ENCODE results near the gene ABTB1.

The ABTB1 gene

GRCh38 chr3:127714866-127715265 is 42.1 kb downstream of the ABTB1 start:
- H3K27ac ChIP-seq (replicated peaks): no peak overlapping the region
- no peak for DNase-seq (ENCODE audit: low read depth in 1 of 2, low spot score in 1 of 2)
- no peak for TF ChIP-seq POLR2AphosphoS5 (IDR thresholded peaks at IDR 0.05; ENCODE audit: low read depth)
- TF ChIP-seq, protein P1, sequence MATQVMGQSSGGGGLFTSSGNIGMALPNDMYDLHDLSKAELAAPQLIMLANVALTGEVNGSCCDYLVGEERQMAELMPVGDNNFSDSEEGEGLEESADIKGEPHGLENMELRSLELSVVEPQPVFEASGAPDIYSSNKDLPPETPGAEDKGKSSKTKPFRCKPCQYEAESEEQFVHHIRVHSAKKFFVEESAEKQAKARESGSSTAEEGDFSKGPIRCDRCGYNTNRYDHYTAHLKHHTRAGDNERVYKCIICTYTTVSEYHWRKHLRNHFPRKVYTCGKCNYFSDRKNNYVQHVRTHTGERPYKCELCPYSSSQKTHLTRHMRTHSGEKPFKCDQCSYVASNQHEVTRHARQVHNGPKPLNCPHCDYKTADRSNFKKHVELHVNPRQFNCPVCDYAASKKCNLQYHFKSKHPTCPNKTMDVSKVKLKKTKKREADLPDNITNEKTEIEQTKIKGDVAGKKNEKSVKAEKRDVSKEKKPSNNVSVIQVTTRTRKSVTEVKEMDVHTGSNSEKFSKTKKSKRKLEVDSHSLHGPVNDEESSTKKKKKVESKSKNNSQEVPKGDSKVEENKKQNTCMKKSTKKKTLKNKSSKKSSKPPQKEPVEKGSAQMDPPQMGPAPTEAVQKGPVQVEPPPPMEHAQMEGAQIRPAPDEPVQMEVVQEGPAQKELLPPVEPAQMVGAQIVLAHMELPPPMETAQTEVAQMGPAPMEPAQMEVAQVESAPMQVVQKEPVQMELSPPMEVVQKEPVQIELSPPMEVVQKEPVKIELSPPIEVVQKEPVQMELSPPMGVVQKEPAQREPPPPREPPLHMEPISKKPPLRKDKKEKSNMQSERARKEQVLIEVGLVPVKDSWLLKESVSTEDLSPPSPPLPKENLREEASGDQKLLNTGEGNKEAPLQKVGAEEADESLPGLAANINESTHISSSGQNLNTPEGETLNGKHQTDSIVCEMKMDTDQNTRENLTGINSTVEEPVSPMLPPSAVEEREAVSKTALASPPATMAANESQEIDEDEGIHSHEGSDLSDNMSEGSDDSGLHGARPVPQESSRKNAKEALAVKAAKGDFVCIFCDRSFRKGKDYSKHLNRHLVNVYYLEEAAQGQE (IDR thresholded peaks at IDR 0.05; ENCODE audit: insufficient replicate concordance, low read depth): no peak
- TF ChIP-seq, protein P2, sequence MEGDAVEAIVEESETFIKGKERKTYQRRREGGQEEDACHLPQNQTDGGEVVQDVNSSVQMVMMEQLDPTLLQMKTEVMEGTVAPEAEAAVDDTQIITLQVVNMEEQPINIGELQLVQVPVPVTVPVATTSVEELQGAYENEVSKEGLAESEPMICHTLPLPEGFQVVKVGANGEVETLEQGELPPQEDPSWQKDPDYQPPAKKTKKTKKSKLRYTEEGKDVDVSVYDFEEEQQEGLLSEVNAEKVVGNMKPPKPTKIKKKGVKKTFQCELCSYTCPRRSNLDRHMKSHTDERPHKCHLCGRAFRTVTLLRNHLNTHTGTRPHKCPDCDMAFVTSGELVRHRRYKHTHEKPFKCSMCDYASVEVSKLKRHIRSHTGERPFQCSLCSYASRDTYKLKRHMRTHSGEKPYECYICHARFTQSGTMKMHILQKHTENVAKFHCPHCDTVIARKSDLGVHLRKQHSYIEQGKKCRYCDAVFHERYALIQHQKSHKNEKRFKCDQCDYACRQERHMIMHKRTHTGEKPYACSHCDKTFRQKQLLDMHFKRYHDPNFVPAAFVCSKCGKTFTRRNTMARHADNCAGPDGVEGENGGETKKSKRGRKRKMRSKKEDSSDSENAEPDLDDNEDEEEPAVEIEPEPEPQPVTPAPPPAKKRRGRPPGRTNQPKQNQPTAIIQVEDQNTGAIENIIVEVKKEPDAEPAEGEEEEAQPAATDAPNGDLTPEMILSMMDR (IDR thresholded peaks at IDR 0.05; ENCODE audit: insufficient read depth, low read length): no peak
- no peak for TF ChIP-seq GABPA (IDR thresholded peaks at IDR 0.05; ENCODE audit: low read depth)
- TF ChIP-seq SPI1 (IDR thresholded peaks at IDR 0.05; ENCODE audit: borderline replicate concordance, low read depth): no peak
- H3K27me3 ChIP-seq (ENCODE audit: insufficient read depth, poor library complexity, severe bottlenecking): no peaks in the 10 kb centered on the region
- no peak overlapping the region for H3K4me3 ChIP-seq (replicated peaks; ENCODE audit: insufficient read depth, low read length)

GRCh38 chr3:127715532-127715931 is 42.8 kb downstream of the ABTB1 start:
- TF ChIP-seq GABPA (IDR thresholded peaks at IDR 0.05; ENCODE audit: low read depth) (no peak), SPI1 (IDR thresholded peaks at IDR 0.05; ENCODE audit: borderline replicate concordance, low read depth) (peak; percentile 34; the same call in 1 of the 2 replicates)
- H3K27ac ChIP-seq (replicated peaks): no peak overlapping the region
- no peak for DNase-seq (ENCODE audit: low read depth in 1 of 2, low spot score in 1 of 2)

GRCh38 chr3:127716384-127716783 is 43.6 kb downstream of the ABTB1 start:
- Histone ChIP-seq H3K27ac (replicated peaks) (no peak overlapping the region), H3K4me3 (replicated peaks; ENCODE audit: insufficient read depth, low read length) (no peak overlapping the region), H3K27me3 (ENCODE audit: insufficient read depth, poor library complexity, severe bottlenecking) (no peaks in the 10 kb centered on the region)
- TF ChIP-seq, protein P1 (IDR thresholded peaks at IDR 0.05; ENCODE audit: insufficient replicate concordance, low read depth): no peak
- no peak for TF ChIP-seq GABPA (IDR thresholded peaks at IDR 0.05; ENCODE audit: low read depth)
- TF ChIP-seq, protein P2 (IDR thresholded peaks at IDR 0.05; ENCODE audit: insufficient read depth, low read length): no peak
- TF ChIP-seq POLR2AphosphoS5 (IDR thresholded peaks at IDR 0.05; ENCODE audit: low read depth): no peak
- no peak for TF ChIP-seq SPI1 (IDR thresholded peaks at IDR 0.05; ENCODE audit: borderline replicate concordance, low read depth)
- DNase-seq (ENCODE audit: low read depth in 1 of 2, low spot score in 1 of 2): no peak

More at GRCh38 chr3:127715532-127715931, 42.8 kb downstream of the ABTB1 start:
- Histone ChIP-seq H3K4me3 (replicated peaks; ENCODE audit: insufficient read depth, low read length) (no peak overlapping the region), H3K27me3 (ENCODE audit: insufficient read depth, poor library complexity, severe bottlenecking) (no peaks in the 10 kb centered on the region)

DNA sequence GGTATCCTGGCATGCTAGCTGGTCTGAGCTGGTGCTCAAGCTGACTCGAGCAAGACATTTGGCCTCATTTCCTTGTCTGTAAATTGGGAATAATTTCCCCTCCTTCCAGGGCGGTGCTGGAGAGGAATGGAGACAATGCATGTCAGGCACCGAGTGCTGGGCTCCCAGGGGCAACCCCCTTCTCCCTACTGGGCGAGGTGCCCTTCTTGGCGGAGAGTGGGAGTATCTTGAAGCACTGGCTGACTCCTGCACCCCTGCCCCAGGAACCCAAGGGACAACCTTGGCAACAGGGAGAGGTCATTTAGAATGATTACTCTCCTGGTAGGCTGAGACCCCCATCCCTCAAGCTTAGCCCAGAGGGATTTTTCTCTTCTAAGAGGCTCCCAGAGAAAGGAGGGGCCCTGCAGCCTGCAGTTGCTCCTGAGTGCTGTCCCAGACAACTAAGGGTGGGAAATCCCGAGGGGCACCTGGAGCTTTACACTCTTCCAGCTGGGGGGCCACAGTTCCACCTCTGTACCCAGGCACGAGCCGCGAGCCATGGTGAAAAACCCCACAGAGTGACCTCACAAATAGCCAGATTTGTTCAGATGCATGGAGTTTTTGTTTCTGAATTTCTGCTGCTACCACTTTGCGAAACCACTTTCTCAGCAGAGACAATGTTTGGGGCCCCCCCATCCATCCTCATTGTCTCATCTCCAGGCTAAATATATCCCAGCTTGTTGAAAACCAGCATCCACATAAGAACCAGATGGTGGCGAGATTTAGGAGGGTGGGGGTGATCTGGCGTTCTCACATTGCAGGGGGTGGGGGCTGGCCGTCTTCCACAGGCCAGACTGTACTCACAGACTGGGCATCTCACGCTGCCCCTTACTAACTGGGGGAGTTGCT is 44.8 kb downstream of the ABTB1 start:
- H3K27me3 ChIP-seq (ENCODE audit: insufficient read depth, poor library complexity, severe bottlenecking): no peaks in the 10 kb centered on the region
- TF ChIP-seq SPI1 (IDR thresholded peaks at IDR 0.05; ENCODE audit: borderline replicate concordance, low read depth) (no peak), POLR2AphosphoS5 (IDR thresholded peaks at IDR 0.05; ENCODE audit: low read depth) (no peak), GABPA (IDR thresholded peaks at IDR 0.05; ENCODE audit: low read depth) (no peak)
- TF ChIP-seq, protein P1 (IDR thresholded peaks at IDR 0.05; ENCODE audit: insufficient replicate concordance, low read depth): no peak
- TF ChIP-seq, protein P2 (IDR thresholded peaks at IDR 0.05; ENCODE audit: insufficient read depth, low read length): no peak
- no peak overlapping the region for H3K27ac ChIP-seq (replicated peaks)
- H3K4me3 ChIP-seq (replicated peaks; ENCODE audit: insufficient read depth, low read length): no peak overlapping the region
- no peak for DNase-seq (ENCODE audit: low read depth in 1 of 2, low spot score in 1 of 2)
